Measurements from ENCODE around the gene DUSP22.

DNA sequence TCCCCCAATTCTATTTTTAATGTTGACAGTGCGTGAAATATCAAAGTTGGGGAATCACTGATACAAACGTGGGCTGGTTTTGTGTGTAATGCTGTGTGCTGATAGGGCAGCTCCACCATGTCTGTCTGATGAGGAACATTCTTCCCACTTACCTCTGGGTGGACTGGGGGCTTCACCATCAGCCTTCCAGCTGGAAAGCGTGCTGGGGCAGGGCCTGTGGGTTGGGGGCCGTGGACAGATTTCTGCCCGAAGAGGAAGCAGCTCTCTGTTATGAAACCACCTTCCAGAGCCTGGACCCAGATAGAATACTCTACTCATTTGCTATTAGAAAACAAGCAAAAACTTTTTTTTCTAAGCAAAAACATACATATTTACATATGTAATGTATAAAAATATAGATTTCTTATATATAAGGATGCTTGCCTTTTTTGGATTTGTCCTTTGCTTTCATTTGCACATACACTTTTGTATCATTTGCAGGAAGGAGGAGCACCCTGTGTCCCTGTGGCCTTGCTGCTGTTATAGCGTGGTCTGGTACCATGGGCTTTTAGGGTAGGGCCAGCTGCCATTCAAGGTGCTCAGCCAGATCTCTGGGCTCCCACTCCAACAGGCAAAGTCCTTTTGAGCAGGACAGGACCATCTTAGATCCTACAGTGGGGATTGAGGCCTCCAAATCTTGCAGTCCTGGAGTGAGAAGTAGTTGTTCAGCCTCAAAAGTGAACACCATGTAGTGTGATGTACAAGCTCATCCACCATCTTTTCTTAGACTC lies 48.1 kb downstream of the DUSP22 start:
- TF ChIP-seq POLR2A (IDR thresholded peaks at IDR 0.05; ENCODE audit: low read length) (no peak), GATA1 (IDR thresholded peaks at IDR 0.05; ENCODE audit: low read depth, low read length) (no peak)
